ENCODE data around the gene OR6B3. TPM values are rescaled to one million over a fixed set of nuclear protein-coding genes. Genes with fewer than 3 reads are reported as not detected.

OR6B3 gene
- total RNA-seq, 4 donors from 2014 or later: not detected

GRCh38 chr2:240002983-240003382 is 50.3 kb downstream of the OR6B3 start:
- no peak for TF ChIP-seq CTCF (IDR thresholded peaks at IDR 0.05; ENCODE audit: low read depth)

- no peak for TF ChIP-seq CTCF (IDR thresholded peaks at IDR 0.05; ENCODE audit: low read depth)
Measured at GRCh38 chr2:240000671-240001070, 52.6 kb downstream of the OR6B3 start.

- TF ChIP-seq CTCF (IDR thresholded peaks at IDR 0.05; ENCODE audit: low read depth): no peak
Measured at GRCh38 chr2:239997686-239998409, 55.5 kb downstream of the OR6B3 start.

Other genes starting within 250 kb of the OR6B3 start
- 100 to 1,000 TPM in 1 of 4 donors, 10 to 100 TPM in 3; 53.6 to 141 (median 87.8) TPM for gene NDUFA10, start 28.2 kb downstream of the OR6B3 start, total RNA-seq
- gene OR6B2, start 23.1 kb downstream of the OR6B3 start, total RNA-seq: not detected
- 100 to 1,000 TPM in 3 of 4 donors, 10 to 100 TPM in 1; 65.4 to 243 (median 149) TPM for gene COPS9, start 82.8 kb upstream of the OR6B3 start, total RNA-seq
- not detected for gene OTOS, start 87.1 kb upstream of the OR6B3 start, total RNA-seq

All from subcutaneous adipose tissue (tissue), 4 donors.